Effector memory CD4-positive, alpha-beta T cell (primary cell): ENCODE results near the gene AGAP1.

ENCODE experiments used
- DNase-seq, 3 donors: peaks; one replicate each; pipeline ENCODE4 v3.0.0-alpha.2; 2020
- H3K27ac ChIP-seq: 2 replicates; pipeline ENCODE4 v1.7.0; 2013; ENCODE audit warnings: mild to moderate bottlenecking, low read length, moderate library complexity; ENCODE audit not compliant: insufficient read depth, poor library complexity, severe bottlenecking
- H3K27me3 ChIP-seq: replicated peaks from 2 replicates; pipeline ENCODE4 v1.7.0; 2013; ENCODE audit warnings: mild to moderate bottlenecking, low read length; ENCODE audit not compliant: insufficient read depth, control insufficient read depth, poor library complexity, severe bottlenecking
- H3K36me3 ChIP-seq: 2 replicates; pipeline ENCODE4 v1.7.0; 2013; ENCODE audit warnings: mild to moderate bottlenecking, low read length, moderate library complexity; ENCODE audit not compliant: control insufficient read depth, insufficient read depth
- H3K4me1 ChIP-seq: 2 replicates; pipeline ENCODE4 v1.7.0; 2013; ENCODE audit warnings: low read length, mild to moderate bottlenecking; ENCODE audit not compliant: control insufficient read depth, insufficient read depth, poor library complexity, severe bottlenecking
- H3K4me3 ChIP-seq: 2 replicates; pipeline ENCODE4 v1.7.0; 2013; ENCODE audit warnings: low read length, low read depth, mild to moderate bottlenecking; ENCODE audit not compliant: insufficient read depth, poor library complexity, severe bottlenecking
- H3K9me3 ChIP-seq: 2 replicates; pipeline ENCODE4 v1.7.0; 2013; ENCODE audit warnings: mild to moderate bottlenecking, low read length, moderate library complexity; ENCODE audit not compliant: control insufficient read depth

Gene AGAP1

GRCh38 chr2:235812185-235812665 is 318.4 kb downstream of the AGAP1 start:
- Histone ChIP-seq H3K27me3 (no peaks in the 10 kb centered on the region), H3K4me3 (no peak overlapping the region), H3K9me3 (no peaks in the 10 kb centered on the region), H3K36me3 (no peaks in the 10 kb centered on the region), H3K4me1 (no peaks in the 10 kb centered on the region), H3K27ac (no peak overlapping the region)
- no peak for DNase-seq

GRCh38 chr2:235813398-235813797 is 319.6 kb downstream of the AGAP1 start:
- no peak overlapping the region for H3K4me3 ChIP-seq
- H3K27me3 ChIP-seq: no peaks in the 10 kb centered on the region
- H3K27ac ChIP-seq: no peak overlapping the region
- H3K4me1 ChIP-seq: no peaks in the 10 kb centered on the region
- H3K36me3 ChIP-seq: no peaks in the 10 kb centered on the region
- no peak for DNase-seq
- no peaks in the 10 kb centered on the region for H3K9me3 ChIP-seq

GRCh38 chr2:235820571-235820970 is 326.7 kb downstream of the AGAP1 start:
- Histone ChIP-seq H3K4me3 (no peak overlapping the region), H3K4me1 (no peaks in the 10 kb centered on the region), H3K27ac (no peak overlapping the region), H3K9me3 (no peaks in the 10 kb centered on the region), H3K27me3 (no peaks in the 10 kb centered on the region), H3K36me3 (no peaks in the 10 kb centered on the region)
- DNase-seq: no peak

GRCh38 chr2:235824331-235824730 is 330.5 kb downstream of the AGAP1 start:
- no peak for DNase-seq
- H3K4me3 ChIP-seq: no peak overlapping the region
- no peaks in the 10 kb centered on the region for H3K36me3 ChIP-seq
- no peak overlapping the region for H3K27ac ChIP-seq
- H3K4me1 ChIP-seq: no peaks in the 10 kb centered on the region
- no peaks in the 10 kb centered on the region for H3K27me3 ChIP-seq
- no peaks in the 10 kb centered on the region for H3K9me3 ChIP-seq

- Histone ChIP-seq H3K4me3 (no peak overlapping the region), H3K36me3 (no peaks in the 10 kb centered on the region), H3K27me3 (peaks cover 3% of the 10 kb centered on the region), H3K4me1 (no peaks in the 10 kb centered on the region), H3K9me3 (no peaks in the 10 kb centered on the region), H3K27ac (no peak overlapping the region)
- DNase-seq: no peak
These were observed 332.1 kb downstream of the AGAP1 start for GRCh38 chr2:235825946-235826345.

GRCh38 chr2:235826826-235827225 is 333.0 kb downstream of the AGAP1 start:
- no peak for DNase-seq
- Histone ChIP-seq H3K4me3 (no peak overlapping the region), H3K4me1 (no peaks in the 10 kb centered on the region), H3K9me3 (no peaks in the 10 kb centered on the region), H3K27me3 (peaks cover 3% of the 10 kb centered on the region), H3K36me3 (no peaks in the 10 kb centered on the region), H3K27ac (no peak overlapping the region)

- Histone ChIP-seq H3K36me3 (no peaks in the 10 kb centered on the region), H3K4me1 (no peaks in the 10 kb centered on the region), H3K27me3 (peaks cover 3% of the 10 kb centered on the region), H3K27ac (no peak overlapping the region), H3K4me3 (no peak overlapping the region), H3K9me3 (no peaks in the 10 kb centered on the region)
- DNase-seq: no peak
These were observed 333.7 kb downstream of the AGAP1 start for GRCh38 chr2:235827585-235827992.

GRCh38 chr2:235829726-235830125 is 335.9 kb downstream of the AGAP1 start:
- Histone ChIP-seq H3K27me3 (peaks cover 3% of the 10 kb centered on the region), H3K9me3 (no peaks in the 10 kb centered on the region), H3K36me3 (no peaks in the 10 kb centered on the region), H3K27ac (no peak overlapping the region), H3K4me3 (no peak overlapping the region), H3K4me1 (no peaks in the 10 kb centered on the region)
- DNase-seq: no peak

- H3K9me3 ChIP-seq: no peaks in the 10 kb centered on the region
- H3K4me1 ChIP-seq: no peaks in the 10 kb centered on the region
- no peak overlapping the region for H3K4me3 ChIP-seq
- DNase-seq: no peak
- peaks cover 3% of the 10 kb centered on the region for H3K27me3 ChIP-seq
- H3K36me3 ChIP-seq: no peaks in the 10 kb centered on the region
- H3K27ac ChIP-seq: no peak overlapping the region
These were observed 337.9 kb downstream of the AGAP1 start for GRCh38 chr2:235831755-235832154.

GRCh38 chr2:235832941-235833340 is 339.1 kb downstream of the AGAP1 start:
- no peaks in the 10 kb centered on the region for H3K9me3 ChIP-seq
- no peak for DNase-seq
- H3K27me3 ChIP-seq: peaks cover 3% of the 10 kb centered on the region
- H3K27ac ChIP-seq: no peak overlapping the region
- H3K4me3 ChIP-seq: no peak overlapping the region
- H3K4me1 ChIP-seq: no peaks in the 10 kb centered on the region
- no peaks in the 10 kb centered on the region for H3K36me3 ChIP-seq
